HepG2 (cell line): ENCODE results near the gene CEBPG. TPM values are rescaled to one million over a fixed set of nuclear protein-coding genes. Genes with fewer than 3 reads are reported as not detected.

Experiments
- AKNA ChIP-seq: sonication (generic); formaldehyde crosslinking; IDR thresholded peaks from 2 replicates; pipeline ENCODE4 v1.4.0; 2020; ENCODE audit warnings: missing genetic modification reagents, borderline replicate concordance
- ATRX ChIP-seq: sonication (generic); formaldehyde crosslinking; IDR thresholded peaks from 2 replicates; pipeline ENCODE4 v1.4.0; 2020; ENCODE audit warnings: missing genetic modification reagents, borderline replicate concordance
- DZIP1 ChIP-seq: sonication (generic); formaldehyde crosslinking; IDR thresholded peaks from 2 replicates; pipeline ENCODE4 v1.5.0; 2020; ENCODE audit warnings: mild to moderate bottlenecking, missing genetic modification reagents
- GABPA ChIP-seq, 2 experiments: IDR thresholded peaks; 2 replicates each; pipeline ENCODE4 v1.6.1; 2011 to 2016; ENCODE audit warnings: low read depth in 2 of 2, low read length in 1 of 2, missing biosample characterization in 1 of 2, missing genetic modification characterization in 1 of 2
- GFI1 ChIP-seq: sonication (generic); formaldehyde crosslinking; IDR thresholded peaks from 2 replicates; pipeline ENCODE4 v1.5.0; 2020; ENCODE audit warnings: missing genetic modification reagents, mild to moderate bottlenecking, borderline replicate concordance
- RBAK ChIP-seq: sonication (generic); formaldehyde crosslinking; IDR thresholded peaks from 2 replicates; pipeline ENCODE4 v1.5.1; 2020; ENCODE audit warnings: mild to moderate bottlenecking, missing genetic modification reagents
- U2AF2 ChIP-seq: fragments of 200-400 bp; formaldehyde crosslinking; IDR thresholded peaks from 2 replicates; pipeline ENCODE4 v1.6.1; 2017; ENCODE audit warnings: low read depth, mild to moderate bottlenecking, low read length
- ZBTB26 ChIP-seq: IDR thresholded peaks from 2 replicates; pipeline ENCODE4 v1.6.1; 2016; ENCODE audit warnings: missing compliant biosample characterization, missing genetic modification reagents, borderline replicate concordance
- ZBTB7A ChIP-seq: sonication (generic); formaldehyde crosslinking; IDR thresholded peaks from 2 replicates; pipeline ENCODE4 v1.8.0; 2022; ENCODE audit warnings: mild to moderate bottlenecking, missing genetic modification reagents
- ZIK1 ChIP-seq: sonication (generic); formaldehyde crosslinking; IDR thresholded peaks from 2 replicates; pipeline ENCODE4 v1.5.0; 2020; ENCODE audit warnings: mild to moderate bottlenecking, low read depth, missing genetic modification reagents, borderline replicate concordance
- ZNF33B ChIP-seq: sonication (generic); formaldehyde crosslinking; IDR thresholded peaks from 2 replicates; pipeline ENCODE4 v1.5.1; 2020; ENCODE audit warnings: mild to moderate bottlenecking, missing genetic modification reagents
- ZNF354B ChIP-seq: sonication (generic); formaldehyde crosslinking; IDR thresholded peaks from 2 replicates; pipeline ENCODE4 v1.8.0; 2022; ENCODE audit warnings: mild to moderate bottlenecking, missing genetic modification reagents
- ZNF552 ChIP-seq: sonication (generic); formaldehyde crosslinking; IDR thresholded peaks from 2 replicates; pipeline ENCODE4 v1.9.0; 2022; ENCODE audit warnings: missing genetic modification reagents, mild to moderate bottlenecking, borderline replicate concordance
- ZNF652 ChIP-seq: IDR thresholded peaks from 2 replicates; pipeline ENCODE4 v1.6.1; 2016; ENCODE audit warnings: low read depth, borderline replicate concordance
- polyA plus RNA-seq, 8 experiments: library from polyadenylated mRNA; depleted of rRNA in 3 of 8; stranded (reverse) in 7 of 8; unstranded in 1 of 8; fragments of >200 nt; fragmentation: Illumina TruSeq in 4 of 8; extraction: Trizol in 4 of 8; gene quantifications; 2 replicates each; pipeline versions ENCODE4 v1.2.1 to v1.2.3, GENCODE V29; 2011 to 2016; ENCODE audit warnings: low read depth in 4 of 8, missing spikeins in 1 of 8, mixed read lengths in 1 of 8; ENCODE audit not compliant: insufficient read depth in 1 of 8
- total RNA-seq, 5 experiments: library from RNA; depleted of rRNA; stranded (reverse); fragments of >200 nt; fragmentation: Illumina TruSeq; extraction: Trizol; gene quantifications; 2 replicates each; pipeline ENCODE4 v1.2.3, GENCODE V29; 2016; ENCODE audit warnings: low read depth in 1 of 5
- TF ChIP-seq, protein P1 (sequence below): sonication (generic); formaldehyde crosslinking; IDR thresholded peaks from 2 replicates; pipeline ENCODE4 v1.4.0; 2020; ENCODE audit warnings: missing genetic modification reagents
- TF ChIP-seq, protein P2 (sequence below): sonication (generic); formaldehyde crosslinking; IDR thresholded peaks from 2 replicates; pipeline ENCODE4 v1.4.0; 2020; ENCODE audit warnings: missing genetic modification reagents; ENCODE audit errors: not compliant biosample characterization

Gene CEBPG
- total and polyA plus RNA-seq, 2 of the 13 experiments (the other 11 are each of a cell fraction or from before 2014, with no cell fraction given): 25.7 to 34.3 TPM

- TF ChIP-seq, protein P1, sequence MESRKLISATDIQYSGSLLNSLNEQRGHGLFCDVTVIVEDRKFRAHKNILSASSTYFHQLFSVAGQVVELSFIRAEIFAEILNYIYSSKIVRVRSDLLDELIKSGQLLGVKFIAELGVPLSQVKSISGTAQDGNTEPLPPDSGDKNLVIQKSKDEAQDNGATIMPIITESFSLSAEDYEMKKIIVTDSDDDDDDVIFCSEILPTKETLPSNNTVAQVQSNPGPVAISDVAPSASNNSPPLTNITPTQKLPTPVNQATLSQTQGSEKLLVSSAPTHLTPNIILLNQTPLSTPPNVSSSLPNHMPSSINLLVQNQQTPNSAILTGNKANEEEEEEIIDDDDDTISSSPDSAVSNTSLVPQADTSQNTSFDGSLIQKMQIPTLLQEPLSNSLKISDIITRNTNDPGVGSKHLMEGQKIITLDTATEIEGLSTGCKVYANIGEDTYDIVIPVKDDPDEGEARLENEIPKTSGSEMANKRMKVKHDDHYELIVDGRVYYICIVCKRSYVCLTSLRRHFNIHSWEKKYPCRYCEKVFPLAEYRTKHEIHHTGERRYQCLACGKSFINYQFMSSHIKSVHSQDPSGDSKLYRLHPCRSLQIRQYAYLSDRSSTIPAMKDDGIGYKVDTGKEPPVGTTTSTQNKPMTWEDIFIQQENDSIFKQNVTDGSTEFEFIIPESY (CRISPR knock-in tag): peak; percentile 64
- TF ChIP-seq RBAK (CRISPR knock-in tag) (no peak), ZNF354B (CRISPR knock-in tag) (peak; percentile 96), ZNF33B (peak; percentile 99), ZBTB26 (CRISPR knock-in tag) (peak; percentile 90), GABPA (IDR thresholded peaks at IDR 0.05; ENCODE audit: low read depth, low read length) (no peak), GABPA (CRISPR knock-in tag; IDR thresholded peaks at IDR 0.05; ENCODE audit: low read depth) (peak; percentile 60), GFI1 (CRISPR knock-in tag) (peak; percentile 93), DZIP1 (CRISPR knock-in tag) (peak; percentile 98), ZNF652 (0 out of 2 replicates have a peak, but pooled peaks have one; percentile 51), ZNF552 (peak; percentile 99), AKNA (peak; percentile 97), ZBTB7A (CRISPR knock-in tag) (peak; percentile 99), ATRX (no peak), U2AF2 (no peak), ZIK1 (CRISPR knock-in tag) (peak; percentile 96)
- TF ChIP-seq, protein P2, sequence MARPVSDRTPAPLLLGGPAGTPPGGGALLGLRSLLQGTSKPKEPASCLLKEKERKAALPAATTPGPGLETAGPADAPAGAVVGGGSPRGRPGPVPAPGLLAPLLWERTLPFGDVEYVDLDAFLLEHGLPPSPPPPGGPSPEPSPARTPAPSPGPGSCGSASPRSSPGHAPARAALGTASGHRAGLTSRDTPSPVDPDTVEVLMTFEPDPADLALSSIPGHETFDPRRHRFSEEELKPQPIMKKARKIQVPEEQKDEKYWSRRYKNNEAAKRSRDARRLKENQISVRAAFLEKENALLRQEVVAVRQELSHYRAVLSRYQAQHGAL (CRISPR knock-in tag): peak; percentile 85
Observed at GRCh38 chr19:33403221-33403972, 29.9 kb downstream of the CEBPG start (continued).
